GM21526 (cell line): ENCODE data around the gene RIT2.

Source experiments
- ATAC-seq: cut with Tn5 transposase; IDR thresholded peaks from one replicate; pipeline ENCODE4 v1.9.1; 2021; ENCODE audit warnings: moderate library complexity; ENCODE audit not compliant: unreplicated experiment, low FRiP score

RIT2 gene

GRCh38 chr18:43092539-43092938, 22.9 kb downstream of the RIT2 start:
- no peak for ATAC-seq

GRCh38 chr18:43081396-43081795, 34.1 kb downstream of the RIT2 start:
- no peak for ATAC-seq

- no peak for ATAC-seq
Observed at GRCh38 chr18:43080671-43081070, 34.8 kb downstream of the RIT2 start.

- ATAC-seq = no peak
Observed at GRCh38 chr18:43079422-43079821, 36.1 kb downstream of the RIT2 start.

- no peak for ATAC-seq
Observed at GRCh38 chr18:43078478-43079092, 36.9 kb downstream of the RIT2 start.

GRCh38 chr18:43077510-43078308, 37.8 kb downstream of the RIT2 start:
- ATAC-seq = no peak

- no peak for ATAC-seq
Observed at GRCh38 chr18:43073771-43074170, 41.7 kb downstream of the RIT2 start.

- ATAC-seq = no peak
Observed at GRCh38 chr18:43068781-43069180, 46.7 kb downstream of the RIT2 start.

- no peak for ATAC-seq
Observed at GRCh38 chr18:43067570-43067969, 47.9 kb downstream of the RIT2 start.

GRCh38 chr18:43061816-43062215, 53.7 kb downstream of the RIT2 start:
- no peak for ATAC-seq

GRCh38 chr18:43061318-43061717, 54.2 kb downstream of the RIT2 start:
- no peak for ATAC-seq

GRCh38 chr18:43060020-43060419, 55.5 kb downstream of the RIT2 start:
- no peak for ATAC-seq

- ATAC-seq = no peak
Observed at GRCh38 chr18:43054815-43055519, 60.5 kb downstream of the RIT2 start.

- no peak for ATAC-seq
Observed at GRCh38 chr18:43049021-43049420, 66.5 kb downstream of the RIT2 start.

- ATAC-seq = no peak
Observed at GRCh38 chr18:43046322-43046721, 69.2 kb downstream of the RIT2 start.

- no peak for ATAC-seq
Observed at GRCh38 chr18:43043626-43044025, 71.9 kb downstream of the RIT2 start.

- no peak for ATAC-seq
Observed at GRCh38 chr18:43040281-43040680, 75.2 kb downstream of the RIT2 start.

- no peak for ATAC-seq
Observed at GRCh38 chr18:43034683-43035500, 80.6 kb downstream of the RIT2 start.

- no peak for ATAC-seq
Observed at GRCh38 chr18:43031169-43031568, 84.3 kb downstream of the RIT2 start.

- no peak for ATAC-seq
Observed at GRCh38 chr18:43029414-43029813, 86.1 kb downstream of the RIT2 start.

- ATAC-seq = no peak
Observed at GRCh38 chr18:43022874-43023273, 92.6 kb downstream of the RIT2 start.
